IMR-90 (cell line): ENCODE measurements around the gene ATP5F1C. TPM values are rescaled to one million over a fixed set of nuclear protein-coding genes. Genes with fewer than 3 reads are reported as not detected.

Experiments used
- ATAC-seq: fragments of 200-7000 bp; cut with Tn5 transposase; 2 replicates; pipeline ENCODE4 v1.9.1; 2020; ENCODE audit warnings: low read depth, mild to moderate bottlenecking, moderate library complexity
- BruUV-seq: library from RNA; stranded (reverse); fragments of 400-500 nt; replicated peaks from 2 replicates; lab custom pipeline; 2021; lab: Mats Ljungman, UMichigan
- CTCF ChIA-PET: fragments of 300-600 bp; formaldehyde crosslinking; extraction: SDS; loops from one replicate; lab custom pipeline; 2021; ENCODE audit warnings: antibody characterized with exemption; lab: Yijun Ruan, JAX
- POLR2A ChIA-PET: fragments of 300-600 bp; sonication (Branson Sonifier 250); formaldehyde crosslinking; loops from one replicate; lab custom pipeline; 2022; ENCODE audit warnings: antibody characterized with exemption; ENCODE audit not compliant: unreplicated experiment; lab: Charles Lee
- DNase-seq: peaks from one replicate; pipeline ENCODE4 v3.0.0; 2013
- H2AFZ ChIP-seq: replicated peaks from 2 replicates; pipeline ENCODE3; 2013; ENCODE audit warnings: low read length, mild to moderate bottlenecking; ENCODE audit not compliant: poor library complexity
- H2AK5ac ChIP-seq: 2 replicates; pipeline ENCODE4 v1.6.1; 2013; ENCODE audit warnings: low read depth, low read length, inconsistent platforms
- H2AK9ac ChIP-seq: replicated peaks from 2 replicates; pipeline ENCODE3; 2013; ENCODE audit warnings: mild to moderate bottlenecking, low read depth, low read length, moderate library complexity; ENCODE audit not compliant: poor library complexity
- H2BK120ac ChIP-seq: 2 replicates; pipeline ENCODE4 v1.6.1; 2013; ENCODE audit warnings: low read depth, low read length, inconsistent platforms
- H2BK15ac ChIP-seq: 3 replicates; pipeline ENCODE4 v1.6.1; 2013; ENCODE audit warnings: low read depth, low read length, inconsistent platforms
- H2BK20ac ChIP-seq: 2 replicates; pipeline ENCODE4 v1.6.1; 2013; ENCODE audit warnings: low read depth, mild to moderate bottlenecking, inconsistent platforms, low read length, moderate library complexity
- H2BK5ac ChIP-seq: 2 replicates; pipeline ENCODE4 v1.6.1; 2013; ENCODE audit warnings: mild to moderate bottlenecking, low read depth, low read length, inconsistent platforms; ENCODE audit not compliant: poor library complexity, severe bottlenecking
- H3K14ac ChIP-seq: replicated peaks from 2 replicates; pipeline ENCODE4 v1.6.1; 2013; ENCODE audit warnings: low read depth, low read length, inconsistent platforms
- H3K18ac ChIP-seq: 2 replicates; pipeline ENCODE4 v1.6.1; 2013; ENCODE audit warnings: low read depth, low read length, control low read depth
- H3K23ac ChIP-seq: 2 replicates; pipeline ENCODE4 v1.6.1; 2013; ENCODE audit warnings: low read depth, low read length, inconsistent platforms
- H3K27ac ChIP-seq: 2 replicates; pipeline ENCODE4 v1.5.1; 2013; ENCODE audit warnings: mild to moderate bottlenecking, control low read depth, low read length; ENCODE audit not compliant: insufficient read depth
- H3K27me3 ChIP-seq: 2 replicates; pipeline ENCODE4 v1.6.1; 2013; ENCODE audit warnings: low read length; ENCODE audit not compliant: control insufficient read depth, insufficient read depth
- H3K36me3 ChIP-seq: 2 replicates; pipeline ENCODE4 v1.6.1; 2013; ENCODE audit warnings: low read length, mixed read lengths; ENCODE audit not compliant: control insufficient read depth, insufficient read depth
- H3K4ac ChIP-seq: 2 replicates; pipeline ENCODE4 v1.6.1; 2013; ENCODE audit warnings: low read depth, low read length, inconsistent platforms
- H3K4me1 ChIP-seq: 2 replicates; pipeline ENCODE4 v1.6.1; 2013; ENCODE audit warnings: low read length, mixed read lengths; ENCODE audit not compliant: control insufficient read depth, insufficient read depth
- H3K4me2 ChIP-seq: 2 replicates; pipeline ENCODE4 v1.6.1; 2013; ENCODE audit warnings: low read depth, mild to moderate bottlenecking, control low read depth, low read length, moderate library complexity
- H3K4me3 ChIP-seq: 2 replicates; pipeline ENCODE4 v1.5.1; 2013; ENCODE audit warnings: low read depth, mild to moderate bottlenecking, control low read depth, low read length, moderate library complexity; ENCODE audit not compliant: insufficient read depth
- H3K56ac ChIP-seq: 2 replicates; pipeline ENCODE4 v1.6.1; 2013; ENCODE audit warnings: low read length, inconsistent platforms; ENCODE audit not compliant: insufficient read depth; ENCODE audit errors: extremely low read depth
- H3K79me1 ChIP-seq, 2 experiments: 2 replicates each; pipeline ENCODE4 v1.6.1; 2013; ENCODE audit warnings: low read length in 2 of 2, inconsistent platforms in 1 of 2, low read depth in 1 of 2
- H3K9ac ChIP-seq: 2 replicates; pipeline ENCODE4 v1.6.1; 2013; ENCODE audit warnings: low read depth, low read length, control low read depth
- H3K9me1 ChIP-seq: 2 replicates; pipeline ENCODE4 v1.6.1; 2013; ENCODE audit warnings: low read length, inconsistent platforms; ENCODE audit not compliant: insufficient read depth
- H3K9me3 ChIP-seq: 2 replicates; pipeline ENCODE4 v1.6.1; 2013; ENCODE audit warnings: low read length; ENCODE audit not compliant: control insufficient read depth, insufficient read depth
- H4K20me1 ChIP-seq: 2 replicates; pipeline ENCODE4 v1.6.1; 2013; ENCODE audit warnings: low read length, inconsistent platforms; ENCODE audit not compliant: insufficient read depth
- H4K5ac ChIP-seq: 2 replicates; pipeline ENCODE4 v1.6.1; 2013; ENCODE audit warnings: mild to moderate bottlenecking, low read depth, low read length, control low read depth
- H4K8ac ChIP-seq, 2 experiments: 2 replicates each; pipeline ENCODE4 v1.6.1; 2013; ENCODE audit warnings: low read depth in 2 of 2, low read length in 2 of 2, control low read depth in 1 of 2, inconsistent platforms in 1 of 2
- H4K91ac ChIP-seq: 2 replicates; pipeline ENCODE4 v1.6.1; 2013; ENCODE audit warnings: low read depth, low read length, inconsistent platforms; ENCODE audit not compliant: insufficient read depth
- FOS ChIP-seq: fragments of 150-350 bp; IDR thresholded peaks from 2 replicates; pipeline ENCODE4 v1.6.1; 2016; ENCODE audit warnings: low read depth, low read length
- RAD21 ChIP-seq: IDR thresholded peaks from 2 replicates; pipeline ENCODE4 v1.6.1; 2012; ENCODE audit warnings: low read length, improper control_type of control experiment
- RCOR1 ChIP-seq: IDR thresholded peaks from 2 replicates; pipeline ENCODE4 v1.6.1; 2012; ENCODE audit warnings: mild to moderate bottlenecking, low read length, improper control_type of control experiment; ENCODE audit not compliant: insufficient replicate concordance
- WGBS, 2 experiments: methylation state at CpG; one replicate each; pipeline versions ENCODE4 v1.1.5 to v1.1.7; 2013; ENCODE audit warnings: missing lambda C conversion rate in 2 of 2; ENCODE audit not compliant: insufficient read length in 1 of 2; ENCODE audit errors: extremely low coverage in 2 of 2; 5-methylcytosine and 5-hydroxymethylcytosine counted together
- dilution Hi-C: fragments of 300-500 bp; cut with HindIII; formaldehyde crosslinking; loops from one replicate; pipeline ENCODE4 v1.14.3; 2018; ENCODE audit warnings: low sequenced_read_pairs; ENCODE audit not compliant: unreplicated experiment
- in situ Hi-C: fragments of 300-500 bp; cut with MboI; formaldehyde crosslinking; loops from 3 replicates; pipeline ENCODE4 v1.14.3; 2019; ENCODE audit warnings: low sequenced_read_pairs, inconsistent platforms, mixed read lengths
- intact Hi-C: fragments of 100-400 bp; cut with micrococcal nuclease; formaldehyde crosslinking; loops from 2 replicates; pipeline ENCODE4 v1.10.0; 2022
- polyA plus RNA-seq, 3 experiments: library from polyadenylated mRNA; depleted of rRNA; stranded (reverse); fragments of >200 nt; gene quantifications; 2 replicates each; pipeline ENCODE4 v1.2.3, GENCODE V29; 2012; ENCODE audit warnings: low replicate concordance in 1 of 3
- total RNA-seq: library from RNA; depleted of rRNA; stranded (reverse); fragments of >200 nt; gene quantifications from 2 replicates; pipeline ENCODE4 v1.2.3, GENCODE V29; 2012
- TF ChIP-seq, protein P1 (sequence below): fragments of 150-350 bp; IDR thresholded peaks from 2 replicates; pipeline ENCODE4 v1.6.1; 2016; ENCODE audit warnings: low read depth, mild to moderate bottlenecking, low read length, moderate library complexity, borderline replicate concordance

The ATP5F1C gene
- total and polyA plus RNA-seq, 2 of the 4 experiments (the other 2 are of a cell fraction): 357 to 367 TPM

DNA sequence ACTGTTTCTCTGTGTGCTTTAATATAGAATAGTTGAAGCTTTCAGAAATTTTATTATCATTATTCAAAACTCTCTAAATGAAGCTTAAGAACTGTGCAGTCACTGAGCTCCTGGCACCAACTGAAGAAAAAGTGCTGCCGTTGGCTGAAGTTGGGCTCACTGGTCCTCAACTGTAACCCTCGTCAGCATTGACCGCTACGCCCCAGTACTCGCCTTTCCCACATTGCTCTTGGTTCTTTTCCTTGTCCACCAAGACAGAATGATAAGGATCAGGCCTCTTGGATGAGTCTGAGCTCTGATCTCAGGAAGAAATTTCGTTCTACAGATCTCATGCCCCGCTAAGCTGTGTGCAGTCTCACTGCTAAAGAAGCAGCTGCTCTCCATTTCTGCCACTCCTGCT is 22.5 kb downstream of the ATP5F1C start:
- H3K23ac ChIP-seq: no peak overlapping the region
- H3K14ac ChIP-seq: no peak overlapping the region
- H3K18ac ChIP-seq: no peak overlapping the region
- H3K27me3 ChIP-seq: peaks cover 7% of the 10 kb centered on the region; the same call in 1 of the 2 replicates
- no peak overlapping the region for H3K9ac ChIP-seq
- no peak overlapping the region for H4K91ac ChIP-seq
- WGBS, 2 experiments: 49% methylated on average over 3 of the region's 7 CpGs; no CpG with 5 or more reads in 1 of the 2 experiments
- no peak overlapping the region for H3K4me2 ChIP-seq
- H2BK5ac ChIP-seq: no peak overlapping the region
- H2BK15ac ChIP-seq: no peak overlapping the region
- ATAC-seq (no peak; the same call in 1 of the 2 replicates), DNase-seq (no peak)
- H3K9me1 ChIP-seq: no peaks in the 10 kb centered on the region; the same call in 1 of the 2 replicates
- H4K5ac ChIP-seq: no peak overlapping the region
- no peaks in the 10 kb centered on the region for H3K79me1 ChIP-seq
- TF ChIP-seq, protein P1, sequence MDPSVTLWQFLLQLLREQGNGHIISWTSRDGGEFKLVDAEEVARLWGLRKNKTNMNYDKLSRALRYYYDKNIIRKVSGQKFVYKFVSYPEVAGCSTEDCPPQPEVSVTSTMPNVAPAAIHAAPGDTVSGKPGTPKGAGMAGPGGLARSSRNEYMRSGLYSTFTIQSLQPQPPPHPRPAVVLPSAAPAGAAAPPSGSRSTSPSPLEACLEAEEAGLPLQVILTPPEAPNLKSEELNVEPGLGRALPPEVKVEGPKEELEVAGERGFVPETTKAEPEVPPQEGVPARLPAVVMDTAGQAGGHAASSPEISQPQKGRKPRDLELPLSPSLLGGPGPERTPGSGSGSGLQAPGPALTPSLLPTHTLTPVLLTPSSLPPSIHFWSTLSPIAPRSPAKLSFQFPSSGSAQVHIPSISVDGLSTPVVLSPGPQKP: no peak
- TF ChIP-seq RCOR1: no peak
- TF ChIP-seq RAD21: no peak
- no peak for TF ChIP-seq FOS
- in situ Hi-C loops: no loop called here
- H4K20me1 ChIP-seq: no peaks in the 10 kb centered on the region
- H2AK5ac ChIP-seq: no peak overlapping the region
- BruUV-seq: no TSS peak
- no peak overlapping the region for H3K4ac ChIP-seq
- dilution Hi-C loops: no loop called here
- no peak overlapping the region for H2AFZ ChIP-seq
- peaks cover 13% of the 10 kb centered on the region for H3K36me3 ChIP-seq
- H4K8ac ChIP-seq: no peak overlapping the region
- no peak overlapping the region for H2AK9ac ChIP-seq
- ChIA-PET POLR2A (no interaction called here), CTCF (no interaction called here)
- H3K4me3 ChIP-seq: no peak overlapping the region
- H2BK120ac ChIP-seq: no peak overlapping the region
- no peaks in the 10 kb centered on the region for H3K4me1 ChIP-seq
- no peaks in the 10 kb centered on the region for H3K9me3 ChIP-seq
- H3K27ac ChIP-seq: no peak overlapping the region
- H2BK20ac ChIP-seq: no peak overlapping the region
- intact Hi-C loops: no loop called here
- H3K56ac ChIP-seq: no peak overlapping the region
